GM12872 (cell line): ENCODE data around the gene SURF1.
A peak's percentile ranks its signal among the peaks of the same experiment; 100 is the strongest.

Experiments
- TF ChIP-seq, protein P1 (sequence below): IDR thresholded peaks from 3 replicates; pipeline ENCODE4 v1.5.1; 2011; ENCODE audit warnings: low read depth, mild to moderate bottlenecking, low read length, moderate library complexity; ENCODE audit not compliant: insufficient read depth

The SURF1 gene

DNA sequence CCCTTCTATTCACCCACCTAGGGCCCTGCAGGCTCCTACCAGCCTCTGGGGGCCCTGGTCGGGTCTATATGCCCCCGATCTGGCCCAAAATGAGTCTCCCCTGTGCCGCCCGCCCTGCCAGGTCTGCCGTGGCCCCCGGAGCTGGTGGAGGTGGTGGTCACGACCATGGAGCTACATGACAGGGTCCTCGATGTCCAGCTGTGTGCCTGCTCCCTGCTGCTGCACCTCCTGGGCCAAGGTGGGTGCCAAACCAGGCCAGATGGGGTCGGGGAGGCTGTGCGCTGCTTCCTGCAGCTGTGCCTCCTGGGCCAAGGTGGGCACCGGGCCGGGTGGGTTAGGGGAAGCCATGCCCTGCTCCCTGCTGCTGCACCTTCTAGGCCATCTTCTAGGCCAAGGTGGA lies 44.0 kb upstream of the SURF1 start:
- TF ChIP-seq, protein P1, sequence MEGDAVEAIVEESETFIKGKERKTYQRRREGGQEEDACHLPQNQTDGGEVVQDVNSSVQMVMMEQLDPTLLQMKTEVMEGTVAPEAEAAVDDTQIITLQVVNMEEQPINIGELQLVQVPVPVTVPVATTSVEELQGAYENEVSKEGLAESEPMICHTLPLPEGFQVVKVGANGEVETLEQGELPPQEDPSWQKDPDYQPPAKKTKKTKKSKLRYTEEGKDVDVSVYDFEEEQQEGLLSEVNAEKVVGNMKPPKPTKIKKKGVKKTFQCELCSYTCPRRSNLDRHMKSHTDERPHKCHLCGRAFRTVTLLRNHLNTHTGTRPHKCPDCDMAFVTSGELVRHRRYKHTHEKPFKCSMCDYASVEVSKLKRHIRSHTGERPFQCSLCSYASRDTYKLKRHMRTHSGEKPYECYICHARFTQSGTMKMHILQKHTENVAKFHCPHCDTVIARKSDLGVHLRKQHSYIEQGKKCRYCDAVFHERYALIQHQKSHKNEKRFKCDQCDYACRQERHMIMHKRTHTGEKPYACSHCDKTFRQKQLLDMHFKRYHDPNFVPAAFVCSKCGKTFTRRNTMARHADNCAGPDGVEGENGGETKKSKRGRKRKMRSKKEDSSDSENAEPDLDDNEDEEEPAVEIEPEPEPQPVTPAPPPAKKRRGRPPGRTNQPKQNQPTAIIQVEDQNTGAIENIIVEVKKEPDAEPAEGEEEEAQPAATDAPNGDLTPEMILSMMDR = no peak

DNA sequence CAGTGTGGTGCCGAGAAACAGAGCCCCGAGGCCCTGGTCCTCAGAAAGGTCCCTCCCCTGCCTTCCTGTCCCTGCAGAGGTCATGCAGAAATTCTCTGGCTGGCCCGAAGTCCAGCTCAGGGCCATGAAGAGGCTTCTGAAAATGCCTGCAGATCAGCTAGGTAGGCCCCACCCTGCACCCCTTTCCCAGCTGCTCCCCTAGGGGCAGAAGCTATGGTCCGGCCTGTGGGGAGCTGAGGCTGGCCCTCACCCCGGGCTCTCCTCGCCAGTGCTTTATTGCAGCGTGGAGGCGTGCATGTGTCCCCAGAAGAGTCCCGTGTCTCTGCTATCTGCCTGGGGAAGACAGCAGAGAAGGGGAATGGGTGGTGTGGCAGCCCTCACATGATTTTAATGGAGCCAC lies 41.6 kb upstream of the SURF1 start:
- TF ChIP-seq, protein P1 = no peak

DNA sequence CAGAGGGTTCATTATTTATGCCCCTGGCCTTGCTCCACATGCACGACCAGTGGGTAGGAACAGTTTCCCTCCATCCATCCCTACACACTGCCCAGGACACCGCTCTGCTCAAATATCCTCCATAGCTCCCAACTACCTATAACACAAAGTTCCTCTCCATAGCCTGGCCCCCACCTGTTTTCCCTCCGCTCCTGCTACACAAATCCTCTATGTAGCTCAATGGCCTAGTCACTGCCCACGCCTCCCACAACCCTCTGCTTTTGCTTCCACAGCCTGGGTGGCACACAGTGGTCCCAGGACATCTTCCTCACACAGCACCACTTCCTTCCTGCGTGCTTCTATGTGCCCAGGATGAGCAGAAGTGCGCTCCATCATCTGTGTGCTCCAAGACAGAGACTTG lies 41.1 kb upstream of the SURF1 start:
- TF ChIP-seq, protein P1 = no peak

DNA sequence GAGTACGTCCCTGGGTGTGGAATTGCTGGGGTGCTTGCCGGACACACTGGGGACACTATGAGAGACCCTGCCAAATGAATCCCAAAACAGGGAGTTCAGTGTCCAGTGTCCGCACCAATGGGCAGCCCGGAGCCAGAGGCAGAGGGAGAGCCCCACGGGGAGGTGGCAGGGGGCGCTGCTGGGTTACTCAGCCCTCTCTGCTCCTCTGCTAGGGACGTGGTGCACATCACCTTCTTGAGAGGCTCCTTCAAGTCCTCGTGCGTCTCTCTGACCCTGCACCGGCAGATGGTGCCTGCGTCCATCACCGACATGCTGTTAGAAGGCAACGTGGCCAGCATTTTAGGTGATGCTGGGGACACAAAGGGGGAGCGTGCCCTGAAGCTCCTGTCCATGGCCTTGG lies 40.7 kb upstream of the SURF1 start:
- TF ChIP-seq, protein P1 = peak; percentile 30; the same call in 1 of the 3 replicates

GRCh38 chr9:133394687-133395271 lies 38.5 kb upstream of the SURF1 start:
- TF ChIP-seq, protein P1 = no peak

- TF ChIP-seq, protein P1 = no peak
These were observed 37.1 kb upstream of the SURF1 start for GRCh38 chr9:133393399-133393798.

- TF ChIP-seq, protein P1 = no peak
These were observed 34.4 kb upstream of the SURF1 start for GRCh38 chr9:133390713-133391112.

- TF ChIP-seq, protein P1 = no peak
These were observed 33.3 kb upstream of the SURF1 start for GRCh38 chr9:133389562-133389961.
